Heart left ventricle (tissue), 16 donors: Measurements from ENCODE around the gene STARD3. TPM values are rescaled to one million over a fixed set of nuclear protein-coding genes. Genes with fewer than 3 reads are reported as not detected.

ENCODE experiments used
- ATAC-seq, 4 donors: fragments of 200-7000 bp; cut with Tn5 transposase; one replicate each; pipeline ENCODE4 v1.9.1; 2020 to 2022; ENCODE audit warnings: moderate library complexity in 4 of 4, mild to moderate bottlenecking in 3 of 4, moderate number of reproducible peaks in 1 of 4
- DNase-seq, 5 donors: peaks; one replicate each; pipeline ENCODE4 v3.0.0-alpha.2; 2020
- H3K27ac ChIP-seq, 12 donors: fragments of 200-600 bp; sonication (generic) in 4 of 12; one replicate each; pipeline versions ENCODE4 v1.5.0 to v1.8.0; 2016 to 2022; ENCODE audit warnings: mild to moderate bottlenecking in 2 of 12
- H3K27me3 ChIP-seq, 9 donors: fragments of 200-600 bp; sonication (generic) in 2 of 9; one replicate each; pipeline versions ENCODE4 v1.5.1 to v1.8.0; 2016 to 2022; ENCODE audit warnings: mild to moderate bottlenecking in 3 of 9
- H3K36me3 ChIP-seq, 9 donors: fragments of 200-600 bp; sonication (generic) in 2 of 9; one replicate each; pipeline versions ENCODE4 v1.5.0 to v1.8.0; 2018 to 2022; ENCODE audit warnings: mild to moderate bottlenecking in 2 of 9
- H3K4me1 ChIP-seq, 12 donors: fragments of 200-600 bp; sonication (generic) in 4 of 12; one replicate each; pipeline versions ENCODE4 v1.5.0 to v1.8.0; 2016 to 2022; ENCODE audit warnings: mild to moderate bottlenecking in 3 of 12
- H3K4me3 ChIP-seq, 12 donors: fragments of 200-600 bp; sonication (generic) in 4 of 12; one replicate each; pipeline versions ENCODE4 v1.5.0 to v1.8.0; 2017 to 2022; ENCODE audit warnings: mild to moderate bottlenecking in 9 of 12, moderate library complexity in 4 of 12
- H3K9me3 ChIP-seq, 12 donors: fragments of 200-600 bp; sonication (generic) in 4 of 12; one replicate each; pipeline versions ENCODE4 v1.5.0 to v1.8.0; 2016 to 2022; ENCODE audit warnings: mild to moderate bottlenecking in 1 of 12
- POLR2A ChIP-seq, 2 donors: fragments of 450-650 bp; IDR thresholded peaks; one replicate each; pipeline ENCODE4 v1.6.1; 2017; ENCODE audit warnings: antibody characterized with exemption in 2 of 2, mild to moderate bottlenecking in 2 of 2, moderate library complexity in 2 of 2
- WGBS, 4 donors: extraction: QIAGEN DNeasy Blood & Tissue Kit in 2 of 4; methylation state at CpG; one replicate each; pipeline versions ENCODE4 v1.1.5 to v1.1.7; 2013 to 2018; 5-methylcytosine and 5-hydroxymethylcytosine counted together
- intact Hi-C, 10 donors: fragments of 100-400 bp; cut with DNase I; formaldehyde crosslinking; loops; one replicate each; pipeline versions ENCODE4 v1.11.1 to v1.14.2; 2022
- polyA plus RNA-seq, 2 donors: library from polyadenylated mRNA; stranded (reverse); fragments of 200-250 nt; gene quantifications; one replicate each; pipeline ENCODE4 v1.2.3, GENCODE V29; 2013
- total RNA-seq, 9 donors: library from RNA; depleted of rRNA in 2 of 9; stranded (reverse); fragments of >200 nt in 2 of 9; fragmentation: NEBNext Ultra II Directional in 3 of 9; extraction: Animal tissue kit (Norgen Biotek cat#: 25700) in 3 of 9; gene quantifications; one replicate each; pipeline versions ENCODE4 v1.1.0 to v1.2.4, GENCODE V29; 2016 to 2023
- TF ChIP-seq, protein P1 (sequence below), 12 donors: fragments of 200-600 bp; sonication (generic) in 4 of 12; IDR thresholded peaks; one replicate each; pipeline versions ENCODE4 v1.5.0 to v1.8.0; 2018 to 2022; ENCODE audit warnings: antibody characterized with exemption in 12 of 12, mild to moderate bottlenecking in 5 of 12
- donor health status: ischemic (EF 13 %, LVEDD 7.1; RV severe dilation, severe dysfunction).
- donor health status: healthy with polysubstance abuse.
- donor health status: DM: no; HTN: yes; CAD: no.
- donor health status: DM: no; HTN: no; CAD: no.
- donor health status: ischemic (EF 25% LVEDD 6.9; RV normal size, moderate dysfunction).
- donor health status: ischemic (EF 25% LVEDD 5.7; RV mildly dilated, moderate dysfunction).
- donor health status: healthy.
- donor health status: DM: yes; HTN: yes; CAD: no.
- donor health status: ischemic (EF 35%, LVEDD 5.7; RV mildly dilated, moderate dysfunction).
- donor health status: nonischemic (EF 11% LVEDD 7.7; RV severe dilation, severe dysfunction).
- donor health status: DM: yes; HTN: yes; CAD: no.
- donor health status: PGD.
- donor health status: ischemic (EF 29% LVEDD 5.4; RV normal size, mild dysfunction).
- donor health status: nonischemic (EF 23%, LVEDD 6.1; RV moderate dilation, normal function).

The STARD3 gene
- total and polyA plus RNA-seq, 11 donors: 14.1 to 57.2 (median 24.2) TPM

DNA sequence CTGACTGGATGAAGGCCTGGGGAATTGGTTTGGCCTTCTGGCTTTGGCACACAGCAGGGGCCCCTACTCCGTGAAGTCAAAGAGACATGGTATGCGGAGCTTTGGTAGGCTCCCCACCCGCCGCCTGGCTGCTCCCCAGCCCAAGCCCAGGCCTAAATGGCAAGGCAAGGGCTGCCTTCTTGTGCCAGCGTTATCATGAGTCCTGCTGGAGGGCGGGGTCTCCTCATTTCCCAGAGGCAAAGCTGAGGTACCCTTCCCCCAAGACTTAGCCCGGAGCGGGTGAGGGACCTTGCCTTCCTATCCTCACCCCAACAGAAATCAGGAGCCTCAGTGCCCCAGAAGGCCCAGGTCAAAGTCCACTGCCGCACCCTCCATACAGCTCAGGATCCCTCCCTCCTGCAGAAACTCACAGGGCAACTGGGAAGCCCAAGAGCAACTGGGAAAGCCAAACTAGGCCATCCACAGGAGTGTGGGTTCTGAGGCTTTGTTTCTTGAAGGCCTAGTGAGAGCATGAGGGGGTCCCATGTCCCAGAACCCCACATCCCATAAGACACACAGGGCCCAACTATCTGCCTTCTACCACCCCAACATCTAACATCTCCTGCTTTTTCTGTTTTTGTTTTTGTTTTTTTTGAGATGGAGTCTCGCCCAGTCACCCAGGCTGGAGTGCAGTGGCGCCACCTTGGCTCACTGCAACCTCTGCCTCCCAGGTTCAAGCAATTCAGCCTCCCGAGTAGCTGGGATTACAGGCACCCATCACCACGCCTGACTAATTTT, 41.6 kb downstream of the STARD3 start:
- peaks cover 0 to 62% (median 48%) of the 10 kb centered on the region in 12 donors for H3K4me1 ChIP-seq
- 69 to 79% (median 75%) methylated on average over 9 to 13 of the region's 13 CpGs for WGBS, 4 donors
- DNase-seq: peak in 1 of 5 donors; percentile 45
- peak in 1 of 4 donors; percentile 1 for ATAC-seq
- no peaks in the 10 kb centered on the region for H3K27me3 ChIP-seq
- peak overlapping the region; percentile 80 to 93 (median 90) for H3K27ac ChIP-seq
- TF ChIP-seq, protein P1, sequence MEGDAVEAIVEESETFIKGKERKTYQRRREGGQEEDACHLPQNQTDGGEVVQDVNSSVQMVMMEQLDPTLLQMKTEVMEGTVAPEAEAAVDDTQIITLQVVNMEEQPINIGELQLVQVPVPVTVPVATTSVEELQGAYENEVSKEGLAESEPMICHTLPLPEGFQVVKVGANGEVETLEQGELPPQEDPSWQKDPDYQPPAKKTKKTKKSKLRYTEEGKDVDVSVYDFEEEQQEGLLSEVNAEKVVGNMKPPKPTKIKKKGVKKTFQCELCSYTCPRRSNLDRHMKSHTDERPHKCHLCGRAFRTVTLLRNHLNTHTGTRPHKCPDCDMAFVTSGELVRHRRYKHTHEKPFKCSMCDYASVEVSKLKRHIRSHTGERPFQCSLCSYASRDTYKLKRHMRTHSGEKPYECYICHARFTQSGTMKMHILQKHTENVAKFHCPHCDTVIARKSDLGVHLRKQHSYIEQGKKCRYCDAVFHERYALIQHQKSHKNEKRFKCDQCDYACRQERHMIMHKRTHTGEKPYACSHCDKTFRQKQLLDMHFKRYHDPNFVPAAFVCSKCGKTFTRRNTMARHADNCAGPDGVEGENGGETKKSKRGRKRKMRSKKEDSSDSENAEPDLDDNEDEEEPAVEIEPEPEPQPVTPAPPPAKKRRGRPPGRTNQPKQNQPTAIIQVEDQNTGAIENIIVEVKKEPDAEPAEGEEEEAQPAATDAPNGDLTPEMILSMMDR (IDR thresholded peaks at IDR 0.05): no peak
- peaks cover 0 to 29% (median 8%) of the 10 kb centered on the region in 9 donors for H3K36me3 ChIP-seq
- no peak overlapping the region for H3K4me3 ChIP-seq
- intact Hi-C loops: loop anchor here in 1 of 10 donors (10.0 kb wide), 1 partner anchor 54 kb away; the partner anchor contains the start of gene PPP1R1B
- no peaks in the 10 kb centered on the region for H3K9me3 ChIP-seq

DNA sequence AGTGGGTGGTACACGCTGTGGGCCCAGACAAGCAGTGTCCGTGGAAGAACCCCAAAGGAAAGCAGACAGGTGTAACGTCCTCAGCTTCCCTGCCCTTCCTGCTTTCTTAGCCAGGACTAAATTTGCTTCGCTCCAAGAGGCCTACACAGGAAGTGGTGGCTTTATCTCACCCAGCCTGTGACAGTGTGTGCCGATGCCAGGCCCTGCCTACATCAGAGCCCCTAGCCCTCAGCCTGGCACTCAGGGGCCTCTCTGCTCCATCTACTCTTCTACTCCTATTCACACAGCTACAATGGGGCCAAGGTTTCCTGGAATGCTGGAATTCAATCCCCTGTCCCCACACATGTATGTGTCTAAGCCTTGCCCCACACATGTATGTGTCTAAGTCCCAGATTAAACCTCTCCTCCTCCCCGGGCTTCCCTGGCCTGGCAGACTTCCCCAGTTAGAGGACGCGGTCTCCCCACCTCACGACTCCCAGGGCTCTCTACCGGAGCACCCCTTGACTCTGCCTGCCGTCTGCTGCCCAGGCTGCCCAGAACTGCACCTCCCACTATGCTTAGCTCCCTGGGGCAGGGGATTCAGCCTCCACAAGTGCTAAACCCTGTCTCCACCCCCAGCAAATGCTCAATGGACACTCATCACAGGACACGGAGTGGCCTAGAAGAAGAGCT, 42.7 kb downstream of the STARD3 start:
- DNase-seq (peak in 4 of 5 donors; percentile 52 to 76 (median 68)), ATAC-seq (peak; percentile 43 to 58 (median 50))
- intact Hi-C loops: loop anchor here in 1 of 10 donors (10.0 kb wide), 1 partner anchor 55 kb away; the partner anchor contains the start of gene PPP1R1B
- Histone ChIP-seq H3K27ac (peak overlapping the region; percentile 75 to 93 (median 90)), H3K9me3 (no peaks in the 10 kb centered on the region), H3K4me3 (no peak overlapping the region), H3K4me1 (peaks cover 0 to 58% (median 48%) of the 10 kb centered on the region in 12 donors), H3K36me3 (peaks cover 0 to 41% (median 16%) of the 10 kb centered on the region in 9 donors), H3K27me3 (no peaks in the 10 kb centered on the region)
- no peak for TF ChIP-seq POLR2A (IDR thresholded peaks at IDR 0.05)
- TF ChIP-seq, protein P1 (IDR thresholded peaks at IDR 0.05): no peak
- WGBS, 4 donors: 42 to 58% (median 48%) methylated on average over 12 of the region's 12 CpGs

DNA sequence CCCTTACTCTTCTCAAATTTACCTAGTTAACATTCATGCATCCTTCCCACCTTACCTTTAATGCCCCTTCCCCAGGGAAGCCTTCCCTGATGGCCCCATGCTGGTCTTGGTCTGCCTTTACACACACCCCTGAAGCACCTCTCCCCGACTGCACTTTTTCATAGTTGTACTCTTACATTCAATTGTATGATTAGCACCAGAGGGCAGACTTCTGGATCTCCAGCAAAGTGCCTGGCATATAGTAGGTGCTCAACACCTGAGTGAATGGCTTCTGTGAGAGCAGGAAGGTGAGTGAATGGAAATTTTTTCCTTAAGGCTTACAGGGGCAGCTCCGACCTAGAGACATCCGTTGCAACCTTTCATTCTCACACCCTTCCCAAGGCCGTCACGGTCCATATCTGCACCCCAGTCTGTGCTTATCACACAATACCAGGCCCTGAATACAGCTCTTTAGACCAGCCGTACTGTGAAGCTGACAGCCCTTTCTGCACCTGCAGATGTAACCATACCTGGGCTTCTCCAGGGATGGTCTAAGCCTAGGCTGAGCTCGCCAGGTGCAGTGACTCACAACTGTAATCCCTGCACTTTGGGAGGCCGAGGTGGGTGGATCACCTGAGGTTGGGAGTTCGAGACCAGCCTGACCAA, 46.5 kb downstream of the STARD3 start:
- peak in 1 of 5 donors; percentile 4 for DNase-seq
- 86 to 91% (median 90%) methylated on average over 9 of the region's 9 CpGs for WGBS, 4 donors
- H3K27me3 ChIP-seq: no peaks in the 10 kb centered on the region
- peaks cover 0 to 32% (median 21%) of the 10 kb centered on the region in 12 donors for H3K4me1 ChIP-seq
- ATAC-seq: no peak
- peaks cover 0 to 45% (median 18%) of the 10 kb centered on the region in 9 donors for H3K36me3 ChIP-seq
- TF ChIP-seq, protein P1 (IDR thresholded peaks at IDR 0.05): no peak
- no peak for TF ChIP-seq POLR2A (IDR thresholded peaks at IDR 0.05)
- no peak overlapping the region for H3K4me3 ChIP-seq
- no peaks in the 10 kb centered on the region for H3K9me3 ChIP-seq
- H3K27ac ChIP-seq: no peak overlapping the region
- intact Hi-C loops: no loop called here
